WTC11 (cell line): Measurements from ENCODE around the gene SP110. TPM values are rescaled to one million over a fixed set of nuclear protein-coding genes. Genes with fewer than 3 reads are reported as not detected.

Experiments used
- ATAC-seq: fragments of 200-7000 bp; cut with Tn5 transposase; 2 replicates; pipeline ENCODE4 v1.10.0; 2021; ENCODE audit warnings: mild to moderate bottlenecking, moderate library complexity
- CTCF ChIA-PET: fragments of 300-600 bp; sonication (Branson Sonifier 250); formaldehyde crosslinking; loops from one replicate; lab custom pipeline; 2021; ENCODE audit warnings: antibody characterized with exemption; lab: Charles Lee
- POLR2A ChIA-PET: fragments of 350-600 bp; sonication (Branson Sonifier 250); formaldehyde crosslinking; loops from one replicate; lab custom pipeline; 2021; ENCODE audit warnings: antibody characterized with exemption; lab: Charles Lee
- DNase-seq: peaks from one replicate; pipeline ENCODE4 v3.0.0; 2021; ENCODE audit warnings: low spot score
- H3K27ac Mint-ChIP-seq: 2 replicates; pipeline ENCODE4 v1.8.0; 2021; ENCODE audit warnings: mixed read lengths
- H3K27me3 Mint-ChIP-seq: 2 replicates; pipeline ENCODE4 v1.8.0; 2021; ENCODE audit warnings: low read depth, mild to moderate bottlenecking, moderate library complexity, mixed read lengths
- H3K36me3 Mint-ChIP-seq: 2 replicates; pipeline ENCODE4 v1.8.0; 2021; ENCODE audit warnings: mixed read lengths
- H3K4me1 Mint-ChIP-seq: 2 replicates; pipeline ENCODE4 v1.8.0; 2022; ENCODE audit warnings: mixed read lengths
- H3K4me3 Mint-ChIP-seq: 2 replicates; pipeline ENCODE4 v1.8.0; 2021; ENCODE audit warnings: mild to moderate bottlenecking, moderate library complexity, mixed read lengths
- H3K9me3 Mint-ChIP-seq: 2 replicates; pipeline ENCODE4 v1.8.0; 2021; ENCODE audit warnings: mixed read lengths
- AFF4 ChIP-seq: sonication (generic); formaldehyde crosslinking; IDR thresholded peaks from 2 replicates; pipeline ENCODE4 v1.8.1; 2023; ENCODE audit warnings: mild to moderate bottlenecking, missing genetic modification reagents, borderline replicate concordance
- ERG ChIP-seq: fragments of 250-450 bp; sonication (Bioruptor Pico); IDR thresholded peaks from 2 replicates; pipeline ENCODE4 v1.8.0; 2021; ENCODE audit warnings: mild to moderate bottlenecking
- FOXK1 ChIP-seq: sonication (generic); formaldehyde crosslinking; IDR thresholded peaks from 2 replicates; pipeline ENCODE4 v1.8.0; 2022; ENCODE audit warnings: mild to moderate bottlenecking, moderate library complexity, missing genetic modification reagents
- FOXP1 ChIP-seq: sonication (generic); formaldehyde crosslinking; IDR thresholded peaks from 2 replicates; pipeline ENCODE4 v1.8.0; 2022; ENCODE audit warnings: missing genetic modification reagents, mild to moderate bottlenecking, moderate library complexity, borderline replicate concordance
- IRF2 ChIP-seq: sonication (generic); formaldehyde crosslinking; IDR thresholded peaks from 2 replicates; pipeline ENCODE4 v1.8.0; 2022; ENCODE audit warnings: low read depth, missing genetic modification reagents, borderline replicate concordance
- MXD4 ChIP-seq: fragments of 250-450 bp; sonication (Bioruptor Pico); IDR thresholded peaks from 2 replicates; pipeline ENCODE4 v1.8.0; 2021; ENCODE audit warnings: mild to moderate bottlenecking, moderate library complexity, borderline replicate concordance
- MYBL2 ChIP-seq: sonication (generic); formaldehyde crosslinking; IDR thresholded peaks from 2 replicates; pipeline ENCODE4 v1.8.1; 2023; ENCODE audit warnings: mild to moderate bottlenecking, moderate library complexity, missing genetic modification reagents
- NFATC4 ChIP-seq: fragments of 250-450 bp; sonication (Bioruptor Pico); IDR thresholded peaks from 2 replicates; pipeline ENCODE4 v1.9.0; 2021; ENCODE audit warnings: mild to moderate bottlenecking
- NFYB ChIP-seq: sonication (generic); formaldehyde crosslinking; conservative IDR thresholded peaks from 2 replicates; pipeline ENCODE4 v1.8.0; 2022; ENCODE audit warnings: low read depth, missing genetic modification reagents
- SMAD3 ChIP-seq: sonication (generic); formaldehyde crosslinking; IDR thresholded peaks from 2 replicates; pipeline ENCODE4 v1.8.0; 2022; ENCODE audit warnings: missing genetic modification reagents, mild to moderate bottlenecking, borderline replicate concordance
- SOX15 ChIP-seq: fragments of 250-450 bp; sonication (Bioruptor Pico); IDR thresholded peaks from 2 replicates; pipeline ENCODE4 v1.9.0; 2021; ENCODE audit warnings: mild to moderate bottlenecking
- STAT6 ChIP-seq: sonication (generic); formaldehyde crosslinking; conservative IDR thresholded peaks from 2 replicates; pipeline ENCODE4 v1.8.1; 2023; ENCODE audit warnings: mild to moderate bottlenecking, low read depth, missing genetic modification reagents, moderate library complexity
- TP53 ChIP-seq: sonication (generic); formaldehyde crosslinking; IDR thresholded peaks from 2 replicates; pipeline ENCODE4 v1.8.1; 2023; ENCODE audit warnings: mild to moderate bottlenecking, missing genetic modification reagents
- USF2 ChIP-seq: sonication (generic); formaldehyde crosslinking; IDR thresholded peaks from 2 replicates; pipeline ENCODE4 v1.8.1; 2023; ENCODE audit warnings: mild to moderate bottlenecking, missing genetic modification reagents, moderate library complexity
- ZNF138 ChIP-seq: sonication (generic); formaldehyde crosslinking; conservative IDR thresholded peaks from 2 replicates; pipeline ENCODE4 v1.8.1; 2022; ENCODE audit warnings: mild to moderate bottlenecking, moderate library complexity, missing genetic modification reagents
- ZNF219 ChIP-seq: sonication (generic); formaldehyde crosslinking; IDR thresholded peaks from 2 replicates; pipeline ENCODE4 v1.8.0; 2023; ENCODE audit warnings: missing genetic modification reagents, mild to moderate bottlenecking, borderline replicate concordance
- ZNF396 ChIP-seq: fragments of 250-450 bp; sonication (Bioruptor Pico); IDR thresholded peaks from 2 replicates; pipeline ENCODE4 v1.8.0; 2021; ENCODE audit warnings: mild to moderate bottlenecking, moderate library complexity, borderline replicate concordance
- ZNF512 ChIP-seq: sonication (generic); formaldehyde crosslinking; IDR thresholded peaks from 2 replicates; pipeline ENCODE4 v1.8.1; 2022; ENCODE audit warnings: missing genetic modification reagents, borderline replicate concordance
- total RNA-seq: library from RNA; stranded (reverse); gene quantifications from 3 replicates; pipeline ENCODE4 v1.2.3, GENCODE V29; 2021

The SP110 gene
- total RNA-seq, 1 experiment from 2014 or later, result 5.7 TPM

- TF ChIP-seq AFF4 (CRISPR knock-in tag), result no peak
- TF ChIP-seq STAT6 (CRISPR knock-in tag), result no peak
- TF ChIP-seq ZNF219 (CRISPR knock-in tag), result no peak
- TF ChIP-seq TP53 (CRISPR knock-in tag), result no peak
- no peak for TF ChIP-seq ERG (CRISPR knock-in tag)
- TF ChIP-seq IRF2 (CRISPR knock-in tag), result no peak
- no peak for TF ChIP-seq USF2
- TF ChIP-seq SMAD3, result no peak
Observed at GRCh38 chr2:230127195-230127594, 92.6 kb downstream of the SP110 start (continued).

- ATAC-seq (no peak), DNase-seq (no peak)
- TF ChIP-seq NFYB (CRISPR knock-in tag) (no peak), ZNF512 (no peak), MXD4 (CRISPR knock-in tag) (no peak), NFATC4 (CRISPR knock-in tag) (no peak), ZNF396 (no peak), ZNF138 (CRISPR knock-in tag) (no peak), MYBL2 (no peak), SOX15 (CRISPR knock-in tag) (no peak), FOXK1 (CRISPR knock-in tag) (no peak), FOXP1 (CRISPR knock-in tag) (no peak), ERG (CRISPR knock-in tag) (no peak)
- Mint-ChIP-seq H3K27me3 (no peaks in the 10 kb centered on the region), H3K9me3 (peaks cover 26% of the 10 kb centered on the region), H3K4me3 (no peak overlapping the region), H3K4me1 (no peaks in the 10 kb centered on the region), H3K36me3 (peaks cover 8% of the 10 kb centered on the region; the same call in 1 of the 2 replicates), H3K27ac (no peak overlapping the region)
- ChIA-PET POLR2A (no interaction called here), CTCF (interaction anchor here (1.0 to 1.2 kb wide), 2 partner anchors 35 to 57 kb away, joined by 3 to 8 read pairs; no protein-coding TSS in a partner anchor)
Observed at GRCh38 chr2:230124757-230125431, 94.9 kb downstream of the SP110 start.
